Cardiac muscle cell (in vitro differentiated cells and primary cell): Measurements from ENCODE around the gene TEFM. TPM values are rescaled to one million over a fixed set of nuclear protein-coding genes. Genes with fewer than 3 reads are reported as not detected.

ENCODE experiments used
- DNase-seq, 2 donors: peaks; one replicate each; pipeline versions ENCODE4 v3.0.0 to v3.0.0-alpha.2; 2010 to 2017; ENCODE audit warnings: low read depth in 1 of 2, low spot score in 1 of 2
- H3K27ac ChIP-seq: fragments of 200-600 bp; sonication (generic); 2 replicates; pipeline ENCODE4 v1.5.1; 2016
- H3K27me3 ChIP-seq: fragments of 200-600 bp; sonication (generic); 2 replicates; pipeline ENCODE4 v1.6.0; 2016; ENCODE audit warnings: control low read depth
- H3K36me3 ChIP-seq: fragments of 200-600 bp; sonication (generic); 2 replicates; pipeline ENCODE4 v1.5.1; 2016; ENCODE audit warnings: control low read depth
- H3K4me1 ChIP-seq: fragments of 200-600 bp; sonication (generic); 2 replicates; pipeline ENCODE4 v1.8.1; 2017; ENCODE audit warnings: low read depth, mild to moderate bottlenecking, mixed run types
- H3K4me3 ChIP-seq: fragments of 200-600 bp; sonication (generic); 2 replicates; pipeline ENCODE4 v1.5.1; 2016; ENCODE audit warnings: mild to moderate bottlenecking
- H3K9me3 ChIP-seq: fragments of 200-600 bp; sonication (generic); 2 replicates; pipeline ENCODE4 v1.5.1; 2017; ENCODE audit warnings: low read depth, mild to moderate bottlenecking, control low read depth
- CTCF ChIP-seq: IDR thresholded peaks from 2 replicates; pipeline ENCODE4 v1.5.1; 2012; ENCODE audit warnings: low read depth, mild to moderate bottlenecking, low read length
- polyA plus RNA-seq: library from polyadenylated mRNA; unstranded; fragments of >200 nt; fragmentation: Nextera tagmentation; extraction: Ambion mirVana; gene quantifications from 2 replicates; pipeline ENCODE4 v1.2.1, GENCODE V29; 2016
- total RNA-seq: library from RNA; depleted of rRNA; stranded (reverse); fragments of >200 nt; gene quantifications from 2 replicates; pipeline ENCODE4 v1.2.3, GENCODE V29; 2016

TEFM gene
- total and polyA plus RNA-seq, 2 experiments from 2014 or later, result 18.1 to 22.4 TPM

GRCh38 chr17:30922235-30923030, 16.4 kb upstream of the TEFM start:
- H3K27me3 ChIP-seq, result peaks cover 76% of the 10 kb centered on the region
- peak overlapping the region; percentile 45 for H3K4me3 ChIP-seq

GRCh38 chr17:30921544-30922196, 15.6 kb upstream of the TEFM start, which contains the start of gene ADAP2:
Gene ADAP2, plus strand, starts transcription at chr17:30921945. Its CDS starts 70 bp downstream, at chr17:30922015.
- H3K27me3 ChIP-seq, result peaks cover 80% of the 10 kb centered on the region

More at GRCh38 chr17:30922235-30923030, 16.4 kb upstream of the TEFM start:
- H3K27ac ChIP-seq, result no peak overlapping the region
- no peaks in the 10 kb centered on the region for H3K36me3 ChIP-seq
- H3K4me1 ChIP-seq, result no peaks in the 10 kb centered on the region
- peak in 1 of 2 donors; percentile 3 for DNase-seq
- H3K9me3 ChIP-seq, result no peaks in the 10 kb centered on the region
- no peak for TF ChIP-seq CTCF

DNA sequence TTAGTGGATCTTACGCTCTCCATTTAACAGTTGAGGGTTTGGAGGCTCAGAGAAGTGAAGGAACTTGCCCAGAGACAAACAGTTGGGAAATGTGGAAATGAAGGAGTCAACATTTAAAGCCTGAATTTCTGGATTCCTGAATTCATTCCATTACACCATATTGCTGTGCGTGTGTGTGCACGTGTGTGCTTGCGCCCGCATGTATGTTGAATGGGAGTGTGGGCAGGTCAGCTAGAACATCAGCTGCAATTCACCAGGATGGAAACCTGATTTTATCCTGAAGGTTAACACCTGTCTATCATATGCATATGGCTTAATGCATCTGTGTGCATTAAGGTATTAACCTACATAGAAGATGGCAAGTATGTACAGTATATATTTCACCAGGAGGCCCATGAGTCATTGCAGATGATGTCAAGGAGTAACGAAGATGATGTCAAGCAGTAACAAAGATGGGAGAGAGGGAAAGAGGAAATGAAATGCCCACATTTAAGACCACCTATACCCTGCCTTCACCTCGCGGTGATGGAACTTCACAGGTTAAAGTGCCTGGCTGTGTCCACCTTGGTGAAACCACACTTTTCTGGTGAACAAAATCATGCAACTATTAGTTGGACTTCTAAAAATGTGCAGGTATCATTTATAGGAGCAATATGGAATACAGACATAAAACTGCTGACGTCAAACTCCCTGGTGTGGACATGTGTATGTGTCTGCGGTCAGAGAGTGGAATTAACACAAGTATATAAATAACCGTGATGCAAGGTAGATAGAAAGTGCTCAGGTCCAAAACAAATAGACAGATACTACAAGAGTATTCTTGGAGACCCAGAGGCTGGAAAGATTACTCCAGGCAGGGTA, 14.9 kb upstream of the TEFM start:
- Histone ChIP-seq H3K27me3 (peaks cover 73% of the 10 kb centered on the region), H3K9me3 (no peaks in the 10 kb centered on the region), H3K27ac (no peak overlapping the region), H3K4me1 (no peaks in the 10 kb centered on the region), H3K4me3 (no peak overlapping the region), H3K36me3 (no peaks in the 10 kb centered on the region)
- no peak for DNase-seq
- TF ChIP-seq CTCF, result no peak

More at GRCh38 chr17:30921544-30922196, 15.6 kb upstream of the TEFM start, which contains the start of gene ADAP2:
- DNase-seq, result peak; percentile 11 to 65
- no peak for TF ChIP-seq CTCF
- Histone ChIP-seq H3K27ac (no peak within 1 kb of the TSS), H3K9me3 (no peaks in the 10 kb centered on the region), H3K4me3 (peak within 1 kb of the TSS; percentile 45), H3K4me1 (no peaks in the 10 kb centered on the region), H3K36me3 (no peaks in the 10 kb centered on the region)

- Histone ChIP-seq H3K4me1 (no peaks in the 10 kb centered on the region), H3K27ac (no peak overlapping the region), H3K36me3 (no peaks in the 10 kb centered on the region), H3K27me3 (peaks cover 67% of the 10 kb centered on the region), H3K4me3 (no peak overlapping the region), H3K9me3 (no peaks in the 10 kb centered on the region)
- TF ChIP-seq CTCF, result no peak
- peak in 1 of 2 donors; percentile 22 for DNase-seq
These were observed 14.2 kb upstream of the TEFM start for GRCh38 chr17:30920282-30920681.

GRCh38 chr17:30917050-30917449, 11.0 kb upstream of the TEFM start:
- Histone ChIP-seq H3K9me3 (no peaks in the 10 kb centered on the region), H3K36me3 (no peaks in the 10 kb centered on the region), H3K27ac (no peak overlapping the region), H3K4me1 (no peaks in the 10 kb centered on the region), H3K4me3 (no peak overlapping the region), H3K27me3 (peaks cover 37% of the 10 kb centered on the region)
- no peak for DNase-seq
- TF ChIP-seq CTCF, result no peak
